A673 (cell line): ENCODE results near the gene MYO18B.

Experiments
- CTCF ChIP-seq: fragments of 300-800, 200-600 bp; sonication (generic); conservative IDR thresholded peaks from 2 replicates; pipeline ENCODE4 v1.5.1; 2017; ENCODE audit warnings: low read depth, mild to moderate bottlenecking, antibody characterized with exemption, low read length, moderate library complexity, mixed read lengths
- EZH2 ChIP-seq: fragments of 200-600 bp; sonication (generic); IDR thresholded peaks from 2 replicates; pipeline ENCODE4 v1.6.1; 2017; ENCODE audit warnings: borderline replicate concordance, low read depth, mild to moderate bottlenecking, mixed read lengths, antibody characterized with exemption, low read length; ENCODE audit not compliant: poor library complexity, severe bottlenecking

DNA sequence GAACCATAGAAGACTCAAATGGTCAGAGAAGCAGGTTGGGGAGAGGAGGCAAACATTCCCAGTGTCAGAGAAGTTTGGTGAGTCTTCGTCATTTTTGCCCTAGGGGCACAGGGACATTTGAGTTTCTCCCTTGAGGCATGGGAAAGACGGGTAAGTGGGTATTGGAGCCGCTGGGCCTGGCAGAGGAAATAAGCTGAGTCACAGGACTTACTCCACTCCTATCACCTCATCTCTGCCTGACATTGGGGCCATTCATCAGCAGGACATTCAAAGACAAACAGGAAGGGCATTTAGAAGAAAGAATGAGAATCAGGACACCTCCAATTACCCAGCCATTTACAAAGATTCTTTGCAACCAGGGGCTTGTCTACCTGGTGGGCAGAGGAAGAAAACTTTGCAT is 326.6 kb downstream of the MYO18B start:
- TF ChIP-seq CTCF (no peak), EZH2 (no peak)
